Subcutaneous adipose tissue (tissue), 4 donors: Measurements from ENCODE around the gene FAM171A1. TPM values are rescaled to one million over a fixed set of nuclear protein-coding genes. Genes with fewer than 3 reads are reported as not detected.

Experiments used
- total RNA-seq, 4 donors: library from RNA; depleted of rRNA; stranded (reverse); fragments of >200 nt; gene quantifications; one replicate each; pipeline ENCODE4 v1.1.0, GENCODE V29; 2016
- TF ChIP-seq, protein P1 (sequence below): fragments of 450-650 bp; IDR thresholded peaks from one replicate; pipeline ENCODE4 v1.5.1; 2016; ENCODE audit warnings: low read depth, mild to moderate bottlenecking, control low read depth, antibody characterized with exemption, moderate library complexity

FAM171A1 gene
- total RNA-seq, 4 donors from 2014 or later: 9.2 to 23.6 (median 12.2) TPM

- TF ChIP-seq, protein P1, sequence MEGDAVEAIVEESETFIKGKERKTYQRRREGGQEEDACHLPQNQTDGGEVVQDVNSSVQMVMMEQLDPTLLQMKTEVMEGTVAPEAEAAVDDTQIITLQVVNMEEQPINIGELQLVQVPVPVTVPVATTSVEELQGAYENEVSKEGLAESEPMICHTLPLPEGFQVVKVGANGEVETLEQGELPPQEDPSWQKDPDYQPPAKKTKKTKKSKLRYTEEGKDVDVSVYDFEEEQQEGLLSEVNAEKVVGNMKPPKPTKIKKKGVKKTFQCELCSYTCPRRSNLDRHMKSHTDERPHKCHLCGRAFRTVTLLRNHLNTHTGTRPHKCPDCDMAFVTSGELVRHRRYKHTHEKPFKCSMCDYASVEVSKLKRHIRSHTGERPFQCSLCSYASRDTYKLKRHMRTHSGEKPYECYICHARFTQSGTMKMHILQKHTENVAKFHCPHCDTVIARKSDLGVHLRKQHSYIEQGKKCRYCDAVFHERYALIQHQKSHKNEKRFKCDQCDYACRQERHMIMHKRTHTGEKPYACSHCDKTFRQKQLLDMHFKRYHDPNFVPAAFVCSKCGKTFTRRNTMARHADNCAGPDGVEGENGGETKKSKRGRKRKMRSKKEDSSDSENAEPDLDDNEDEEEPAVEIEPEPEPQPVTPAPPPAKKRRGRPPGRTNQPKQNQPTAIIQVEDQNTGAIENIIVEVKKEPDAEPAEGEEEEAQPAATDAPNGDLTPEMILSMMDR: no peak
Measured at GRCh38 chr10:15280974-15281373, 90.1 kb downstream of the FAM171A1 start.

GRCh38 chr10:15280462-15280861, 90.6 kb downstream of the FAM171A1 start:
- TF ChIP-seq, protein P1: no peak

DNA sequence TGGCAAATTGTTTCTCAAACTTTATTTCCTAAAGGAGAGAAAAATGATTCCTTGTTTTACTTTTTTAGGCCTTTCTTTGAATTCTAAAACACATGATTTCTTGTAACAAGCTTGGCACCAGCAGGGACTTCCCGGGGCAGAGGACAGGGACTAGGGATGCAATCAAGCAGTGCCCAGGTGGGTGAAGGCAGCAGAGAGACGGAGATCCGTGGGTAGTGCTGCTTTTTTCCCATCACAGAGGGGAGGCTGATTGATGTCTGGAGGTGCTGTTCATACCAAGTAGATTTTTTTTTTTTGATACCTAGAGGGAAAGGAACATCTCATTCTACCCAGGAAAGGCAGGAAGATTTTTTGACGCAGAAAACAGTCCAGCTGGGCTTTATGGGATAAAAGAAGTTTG, 91.9 kb downstream of the FAM171A1 start:
- TF ChIP-seq, protein P1: no peak

GRCh38 chr10:15278786-15279185, 92.3 kb downstream of the FAM171A1 start:
- TF ChIP-seq, protein P1: no peak

DNA sequence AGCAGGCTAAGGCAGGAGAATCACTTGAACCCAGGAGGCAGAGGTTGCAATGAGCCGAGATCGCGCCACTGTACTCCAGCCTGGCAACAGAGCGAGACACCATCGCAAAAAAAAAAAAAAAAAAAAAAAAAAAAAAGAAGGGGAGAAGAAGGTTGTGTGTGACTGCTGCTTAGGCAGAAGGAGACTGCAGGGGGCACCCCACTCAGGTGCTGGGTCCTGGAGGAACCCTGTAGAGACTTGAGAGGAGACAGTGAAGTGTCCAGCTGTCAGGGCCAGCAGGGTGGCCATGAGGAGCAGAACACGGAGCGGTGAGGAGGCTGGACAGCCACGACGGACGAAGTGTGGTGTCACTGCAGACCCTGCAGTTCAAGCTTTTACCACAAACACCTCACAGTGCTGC, 103.6 kb downstream of the FAM171A1 start:
- TF ChIP-seq, protein P1: no peak

DNA sequence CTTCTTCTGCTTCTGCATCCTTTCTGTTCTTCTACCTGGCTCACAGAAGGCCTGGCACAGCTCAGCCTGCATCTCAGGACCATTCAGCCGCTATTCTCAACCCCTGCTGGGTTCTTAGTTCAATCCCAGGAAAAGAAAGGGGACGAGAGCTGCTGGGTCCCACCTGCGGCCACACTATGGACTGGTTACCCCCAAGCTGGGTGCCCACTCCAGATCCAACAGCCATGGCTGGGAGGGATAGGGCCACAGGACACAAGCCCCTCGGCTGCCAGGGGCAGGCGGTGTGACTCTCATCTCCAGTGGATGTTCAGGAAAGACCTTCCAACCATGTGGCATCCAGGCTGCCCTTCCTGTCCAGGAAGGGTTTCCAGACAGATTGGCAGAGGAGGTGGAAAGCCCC, 105.0 kb downstream of the FAM171A1 start:
- TF ChIP-seq, protein P1: no peak

DNA sequence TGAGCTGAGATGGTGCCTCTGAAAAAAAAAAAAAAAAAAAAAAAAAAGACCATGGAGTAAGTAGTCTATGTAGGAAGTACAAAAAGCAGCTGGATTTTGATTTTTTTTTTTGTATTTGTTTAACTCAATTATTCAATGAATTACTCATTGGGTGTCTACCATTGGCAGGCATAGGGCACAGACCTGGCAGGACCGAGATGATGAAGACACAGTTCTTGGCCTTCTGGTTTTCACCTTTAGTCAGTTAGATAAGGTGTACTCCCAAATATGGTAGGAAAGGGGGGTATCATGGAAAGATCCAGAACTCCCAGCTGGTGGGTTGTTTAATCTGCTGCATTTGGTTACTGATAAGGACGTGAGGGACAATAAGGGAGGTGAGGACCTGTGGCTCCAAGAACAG, 105.5 kb downstream of the FAM171A1 start:
- TF ChIP-seq, protein P1: no peak
